Neural cell (in vitro differentiated cells): ENCODE data around the gene MYCBP. TPM values are rescaled to one million over a fixed set of nuclear protein-coding genes. Genes with fewer than 3 reads are reported as not detected.

Source experiments
- H2AFZ ChIP-seq: fragments of 200-600, 300-800 bp; sonication (generic), shearing (Covaris generic); 2 replicates; pipeline ENCODE4 v1.6.0; 2014; ENCODE audit warnings: low read depth, mild to moderate bottlenecking, antibody characterized with exemption, low read length, moderate library complexity
- H3F3A ChIP-seq: fragments of 200-600 bp; shearing (Covaris generic); 2 replicates; pipeline ENCODE4 v1.6.1; 2016; ENCODE audit warnings: mild to moderate bottlenecking, moderate library complexity, mixed read lengths, antibody characterized with exemption, low read length; ENCODE audit not compliant: insufficient read depth, poor library complexity, severe bottlenecking
- H3K27ac ChIP-seq: fragments of 200-600, 300-800 bp; sonication (generic), shearing (Covaris generic); 2 replicates; pipeline ENCODE4 v1.5.1; 2014; ENCODE audit warnings: mild to moderate bottlenecking, low read length, moderate library complexity
- H3K27me3 ChIP-seq: fragments of 300-800, 200-600 bp; sonication (generic), shearing (Covaris generic); 2 replicates; pipeline ENCODE4 v1.6.0; 2014; ENCODE audit warnings: mild to moderate bottlenecking, low read depth, low read length, moderate library complexity; ENCODE audit not compliant: insufficient read depth
- H3K36me3 ChIP-seq: fragments of 300-800, 200-600 bp; sonication (generic), shearing (Covaris generic); 2 replicates; pipeline ENCODE4 v1.5.1; 2014; ENCODE audit warnings: mild to moderate bottlenecking, antibody characterized with exemption, low read length, moderate library complexity; ENCODE audit not compliant: insufficient read depth
- H3K4me2 ChIP-seq: fragments of 300-800, 200-600 bp; sonication (generic), shearing (Covaris generic); 2 replicates; pipeline ENCODE4 v1.6.0; 2014; ENCODE audit warnings: mild to moderate bottlenecking, low read length
- H3K4me3 ChIP-seq: fragments of 300-800, 200-600 bp; sonication (generic), shearing (Covaris generic); 2 replicates; pipeline ENCODE4 v1.5.1; 2014; ENCODE audit warnings: mild to moderate bottlenecking, low read length, moderate library complexity
- H3K79me2 ChIP-seq: fragments of 200-600 bp; shearing (Covaris generic); replicated peaks from 2 replicates; pipeline ENCODE4 v1.6.0; 2014; ENCODE audit warnings: mild to moderate bottlenecking, low read length, moderate library complexity; ENCODE audit not compliant: insufficient read depth
- H3K9ac ChIP-seq: fragments of 300-800, 200-600 bp; sonication (generic), shearing (Covaris generic); 2 replicates; pipeline ENCODE4 v1.6.1; 2016; ENCODE audit warnings: mild to moderate bottlenecking, low read length, mixed read lengths
- H3K9me2 ChIP-seq: fragments of 200-600 bp; shearing (Covaris generic); 2 replicates; pipeline ENCODE4 v1.6.1; 2016; ENCODE audit warnings: mild to moderate bottlenecking, low read length, mixed read lengths; ENCODE audit not compliant: insufficient read depth
- H3K9me3 ChIP-seq: fragments of 200-600, 300-800 bp; sonication (generic), shearing (Covaris generic); 2 replicates; pipeline ENCODE4 v1.6.1; 2016; ENCODE audit warnings: mild to moderate bottlenecking, mixed run types, low read length, moderate library complexity, mixed read lengths
- H4K20me1 ChIP-seq: fragments of 200-600 bp; shearing (Covaris generic); 2 replicates; pipeline ENCODE4 v1.6.1; 2016; ENCODE audit warnings: mild to moderate bottlenecking, mixed run types; ENCODE audit not compliant: insufficient read depth
- CTCF ChIP-seq: fragments of 450-650 bp; IDR thresholded peaks from 2 replicates; pipeline ENCODE4 v1.5.1; 2014; ENCODE audit warnings: antibody characterized with exemption, mild to moderate bottlenecking, moderate library complexity; ENCODE audit not compliant: poor library complexity, severe bottlenecking
- EP300 ChIP-seq: fragments of 450-650 bp; conservative IDR thresholded peaks from 2 replicates; pipeline ENCODE4 v1.6.1; 2014; ENCODE audit warnings: antibody characterized with exemption, mild to moderate bottlenecking, moderate library complexity; ENCODE audit not compliant: poor library complexity, severe bottlenecking
- EZH2 ChIP-seq: fragments of 200-600, 300-800 bp; shearing (Covaris generic), sonication (generic); IDR thresholded peaks from 2 replicates; pipeline ENCODE4 v1.6.1; 2014; ENCODE audit warnings: antibody characterized with exemption, low read length, borderline replicate concordance, mild to moderate bottlenecking; ENCODE audit not compliant: insufficient read depth, poor library complexity, severe bottlenecking
- MXI1 ChIP-seq: fragments of 450-650 bp; conservative IDR thresholded peaks from 2 replicates; pipeline ENCODE4 v1.6.1; 2014; ENCODE audit warnings: antibody characterized with exemption, mild to moderate bottlenecking; ENCODE audit not compliant: poor library complexity, severe bottlenecking
- POLR2AphosphoS5 ChIP-seq: IDR thresholded peaks from 2 replicates; pipeline ENCODE4 v1.6.1; 2012
- RAD21 ChIP-seq: fragments of 450-650 bp; conservative IDR thresholded peaks from 2 replicates; pipeline ENCODE4 v1.6.1; 2014; ENCODE audit warnings: antibody characterized with exemption, mild to moderate bottlenecking, moderate library complexity
- REST ChIP-seq: IDR thresholded peaks from 2 replicates; pipeline ENCODE4 v1.6.1; 2012; ENCODE audit warnings: borderline replicate concordance
- SMC3 ChIP-seq: fragments of 450-650 bp; conservative IDR thresholded peaks from 2 replicates; pipeline ENCODE4 v1.6.1; 2014; ENCODE audit warnings: antibody characterized with exemption, mild to moderate bottlenecking, moderate library complexity; ENCODE audit not compliant: poor library complexity
- TAF1 ChIP-seq: IDR thresholded peaks from 2 replicates; pipeline ENCODE4 v1.6.1; 2012; ENCODE audit warnings: low read depth
- polyA plus RNA-seq: library from polyadenylated mRNA; depleted of rRNA; stranded (reverse); fragments of >200 nt; gene quantifications from 2 replicates; pipeline ENCODE4 v1.2.3, GENCODE V29; 2014

Gene MYCBP
- polyA plus RNA-seq, 1 donor from 2014 or later = 3.0 TPM

GRCh38 chr1:38852780-38853179 is 20.4 kb downstream of the MYCBP start:
- Histone ChIP-seq H4K20me1 (no peaks in the 10 kb centered on the region), H3K4me2 (no peak overlapping the region), H3K27me3 (no peaks in the 10 kb centered on the region), H3K36me3 (peaks cover 4% of the 10 kb centered on the region), H3F3A (no peaks in the 10 kb centered on the region), H3K9me2 (no peaks in the 10 kb centered on the region), H3K27ac (no peak overlapping the region), H3K9ac (no peak overlapping the region), H2AFZ (no peak overlapping the region), H3K4me3 (no peak overlapping the region), H3K9me3 (no peaks in the 10 kb centered on the region), H3K79me2 (peaks cover 18% of the 10 kb centered on the region)
- no peak for TF ChIP-seq EZH2
- TF ChIP-seq TAF1 = no peak
- TF ChIP-seq MXI1 = no peak
- no peak for TF ChIP-seq CTCF
- no peak for TF ChIP-seq REST
- no peak for TF ChIP-seq RAD21
- TF ChIP-seq POLR2AphosphoS5 = no peak
- no peak for TF ChIP-seq SMC3
- no peak for TF ChIP-seq EP300

GRCh38 chr1:38848071-38848470 is 25.1 kb downstream of the MYCBP start:
- H3K36me3 ChIP-seq = peaks cover 7% of the 10 kb centered on the region

More at GRCh38 chr1:38848071-38848470, 25.1 kb downstream of the MYCBP start:
- Histone ChIP-seq H3F3A (no peaks in the 10 kb centered on the region), H3K9ac (no peak overlapping the region), H3K4me2 (no peak overlapping the region), H3K9me2 (no peaks in the 10 kb centered on the region), H4K20me1 (no peaks in the 10 kb centered on the region), H3K9me3 (no peaks in the 10 kb centered on the region), H3K27ac (no peak overlapping the region), H3K27me3 (no peaks in the 10 kb centered on the region), H3K79me2 (no peaks in the 10 kb centered on the region), H3K4me3 (no peak overlapping the region), H2AFZ (no peak overlapping the region)
- TF ChIP-seq EP300 = no peak
- no peak for TF ChIP-seq MXI1
- TF ChIP-seq SMC3 = no peak
- TF ChIP-seq POLR2AphosphoS5 = no peak
- TF ChIP-seq RAD21 = no peak
- TF ChIP-seq CTCF = no peak
- TF ChIP-seq REST = no peak
- TF ChIP-seq EZH2 = no peak
- TF ChIP-seq TAF1 = no peak
